CD14-positive monocyte (primary cell): Measurements from ENCODE around the gene VASN. TPM values are rescaled to one million over a fixed set of nuclear protein-coding genes. Genes with fewer than 3 reads are reported as not detected.
A peak's percentile ranks its signal among the peaks of the same experiment; 100 is the strongest.

Experiments used
- DNase-seq, 3 donors: peaks; one replicate each; pipeline ENCODE4 v3.0.0-alpha.2; 2011 to 2022
- H2AFZ ChIP-seq: 2 replicates; pipeline ENCODE4 v1.6.0; 2012; ENCODE audit warnings: mild to moderate bottlenecking, low read depth, low read length, inconsistent platforms; ENCODE audit not compliant: insufficient read depth, poor library complexity, severe bottlenecking
- H3K27ac ChIP-seq, 2 donors: 1 replicate in 1 of 2; 2 replicates in 1 of 2; pipeline ENCODE4 v1.5.1; 2012 to 2013; ENCODE audit warnings: low read length in 2 of 2, control low read depth in 1 of 2, inconsistent platforms in 1 of 2, low read depth in 1 of 2, mild to moderate bottlenecking in 1 of 2
- H3K27me3 ChIP-seq, 2 donors: one replicate each; pipeline versions ENCODE4 v1.6.0 to v1.6.1; 2011 to 2013; ENCODE audit warnings: low read length in 2 of 2; ENCODE audit not compliant: control insufficient read depth in 2 of 2, insufficient read depth in 2 of 2
- H3K36me3 ChIP-seq, 2 donors: replicated peaks in 1 of 2; 1 replicate in 1 of 2; 2 replicates in 1 of 2; pipeline versions ENCODE4 v1.5.1 to v1.6.1; 2012 to 2013; ENCODE audit warnings: low read length in 2 of 2, control low read depth in 1 of 2, inconsistent platforms in 1 of 2, mild to moderate bottlenecking in 1 of 2; ENCODE audit not compliant: insufficient read depth in 2 of 2, control insufficient read depth in 1 of 2
- H3K4me1 ChIP-seq, 2 donors: 1 replicate in 1 of 2; 2 replicates in 1 of 2; pipeline versions ENCODE4 v1.5.1 to v1.6.1; 2012 to 2013; ENCODE audit warnings: low read length in 2 of 2, control low read depth in 1 of 2, inconsistent platforms in 1 of 2, mild to moderate bottlenecking in 1 of 2, moderate library complexity in 1 of 2; ENCODE audit not compliant: insufficient read depth in 2 of 2, control insufficient read depth in 1 of 2
- H3K4me2 ChIP-seq: replicated peaks from 2 replicates; pipeline ENCODE3; 2012; ENCODE audit warnings: low read length, moderate library complexity, mild to moderate bottlenecking; ENCODE audit not compliant: poor library complexity, severe bottlenecking; ENCODE audit errors: extremely low read depth
- H3K4me3 ChIP-seq, 3 experiments: fragments of 200-600 bp in 1 of 3; sonication (generic) in 1 of 3; replicated peaks in 1 of 3; 1 replicate in 2 of 3; 2 replicates in 1 of 3; pipeline ENCODE4 v1.5.1; 2011 to 2013; ENCODE audit warnings: low read length in 3 of 3, mild to moderate bottlenecking in 3 of 3, control low read depth in 2 of 3, low read depth in 2 of 3, inconsistent platforms in 1 of 3, moderate library complexity in 1 of 3
- H3K79me2 ChIP-seq: 2 replicates; pipeline ENCODE4 v1.6.0; 2012; ENCODE audit warnings: mild to moderate bottlenecking, control low read depth, inconsistent platforms, low read length, moderate library complexity; ENCODE audit not compliant: insufficient read depth
- H3K9ac ChIP-seq: 2 replicates; pipeline ENCODE4 v1.6.0; 2017; ENCODE audit warnings: low read length, mild to moderate bottlenecking; ENCODE audit not compliant: insufficient read depth, poor library complexity, severe bottlenecking
- H3K9me3 ChIP-seq, 2 donors: replicated peaks in 1 of 2; 1 replicate in 1 of 2; 2 replicates in 1 of 2; pipeline versions ENCODE4 v1.5.1 to v1.6.1; 2012 to 2013; ENCODE audit warnings: low read length in 2 of 2, control low read depth in 1 of 2; ENCODE audit not compliant: control insufficient read depth in 1 of 2, insufficient read depth in 1 of 2
- H4K20me1 ChIP-seq: 2 replicates; pipeline ENCODE4 v1.6.0; 2012; ENCODE audit warnings: mild to moderate bottlenecking, low read length, control low read depth, moderate library complexity; ENCODE audit not compliant: insufficient read depth
- H3K27ac Mint-ChIP-seq, 7 donors: one replicate each; pipeline ENCODE4 v1.8.0; 2020; ENCODE audit warnings: mild to moderate bottlenecking in 7 of 7, mixed read lengths in 7 of 7, moderate library complexity in 6 of 7, inconsistent platforms in 2 of 7
- H3K27me3 Mint-ChIP-seq, 3 donors: one replicate each; pipeline ENCODE4 v1.8.0; 2021 to 2022; ENCODE audit warnings: low read depth in 3 of 3, mild to moderate bottlenecking in 3 of 3, mixed read lengths in 3 of 3, moderate library complexity in 3 of 3, inconsistent platforms in 1 of 3
- H3K36me3 Mint-ChIP-seq, 2 donors: one replicate each; pipeline ENCODE4 v1.8.0; 2020; ENCODE audit warnings: mixed read lengths in 2 of 2, inconsistent platforms in 1 of 2, mild to moderate bottlenecking in 1 of 2
- H3K4me1 Mint-ChIP-seq: one replicate; pipeline ENCODE4 v1.8.0; 2020; ENCODE audit warnings: mild to moderate bottlenecking, mixed read lengths
- H3K4me3 Mint-ChIP-seq, 2 donors: one replicate each; pipeline ENCODE4 v1.8.0; 2020; ENCODE audit warnings: mild to moderate bottlenecking in 2 of 2, mixed read lengths in 2 of 2, moderate library complexity in 1 of 2
- H3K9me3 Mint-ChIP-seq, 7 donors: one replicate each; pipeline ENCODE4 v1.8.0; 2020 to 2022; ENCODE audit warnings: mixed read lengths in 7 of 7, mild to moderate bottlenecking in 6 of 7, moderate library complexity in 6 of 7, inconsistent platforms in 2 of 7
- WGBS: methylation state at CpG from one replicate; pipeline ENCODE4 v1.1.5; 2013; ENCODE audit warnings: missing lambda C conversion rate; ENCODE audit not compliant: insufficient coverage; 5-methylcytosine and 5-hydroxymethylcytosine counted together
- intact Hi-C, 2 donors: fragments of 100-400 bp; cut with micrococcal nuclease; formaldehyde crosslinking; loops; one replicate each; pipeline versions ENCODE4 v1.15.0 to v1.15.1; 2023
- polyA plus RNA-seq, 3 donors: library from polyadenylated mRNA; depleted of rRNA in 1 of 3; unstranded in 2 of 3; stranded (reverse) in 1 of 3; fragments of 300-500 nt in 2 of 3; fragments of >200 nt in 1 of 3; fragmentation: Illumina TruSeq in 2 of 3; gene quantifications; 1 replicate in 2 of 3; 2 replicates in 1 of 3; pipeline ENCODE4 v1.2.3, GENCODE V29; 2012 to 2021
- TF ChIP-seq, protein P1 (sequence below): fragments of 200-600 bp; IDR thresholded peaks from one replicate; pipeline ENCODE4 v1.8.0; 2022; ENCODE audit warnings: antibody characterized with exemption, mild to moderate bottlenecking

Gene VASN
- polyA plus RNA-seq, 3 donors: 0.03 TPM; not detected in 2

DNA sequence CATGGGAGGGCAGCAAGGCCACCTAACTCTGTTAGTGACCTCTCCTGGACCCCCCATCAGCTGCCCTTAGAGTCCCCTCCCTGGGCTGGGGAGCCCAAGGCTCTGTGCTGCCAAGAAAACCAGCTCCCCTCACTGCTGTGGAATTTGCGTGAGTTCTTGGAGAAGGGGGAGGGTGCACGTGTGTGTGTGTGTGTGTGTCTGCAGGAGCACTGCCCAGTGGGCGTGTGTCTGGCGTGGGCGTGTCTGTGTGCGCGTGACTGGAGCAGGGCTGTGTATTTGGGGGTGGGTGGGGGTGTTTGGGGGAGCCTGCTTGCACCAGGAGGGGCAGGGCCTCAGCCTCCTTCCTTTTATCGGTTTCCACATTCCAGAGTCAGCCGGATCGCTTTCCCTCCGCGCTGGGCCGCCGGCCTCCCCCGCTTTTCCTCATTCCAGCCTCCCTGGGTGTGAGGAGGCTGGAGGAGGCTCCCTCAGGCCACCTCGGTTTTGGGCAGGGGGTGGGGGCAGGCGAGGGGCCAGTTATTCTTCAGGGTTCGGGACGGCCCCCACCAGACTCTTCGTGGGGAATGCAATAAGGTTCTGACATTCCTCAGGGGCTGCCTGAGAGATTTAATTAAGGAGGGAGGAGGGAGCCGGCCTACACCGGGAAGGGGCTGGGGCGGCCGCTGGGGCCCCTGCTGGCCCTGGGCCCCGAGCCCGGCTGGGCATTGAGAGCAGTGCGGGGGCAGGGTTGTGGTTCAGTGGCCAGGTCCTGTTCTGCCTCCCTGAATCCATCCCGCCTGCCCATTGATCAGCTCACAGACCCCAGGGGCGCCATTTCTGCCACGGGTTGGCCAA is 2.5 kb downstream of the VASN start:
- no peak overlapping the region for H3K4me3 ChIP-seq

DNA sequence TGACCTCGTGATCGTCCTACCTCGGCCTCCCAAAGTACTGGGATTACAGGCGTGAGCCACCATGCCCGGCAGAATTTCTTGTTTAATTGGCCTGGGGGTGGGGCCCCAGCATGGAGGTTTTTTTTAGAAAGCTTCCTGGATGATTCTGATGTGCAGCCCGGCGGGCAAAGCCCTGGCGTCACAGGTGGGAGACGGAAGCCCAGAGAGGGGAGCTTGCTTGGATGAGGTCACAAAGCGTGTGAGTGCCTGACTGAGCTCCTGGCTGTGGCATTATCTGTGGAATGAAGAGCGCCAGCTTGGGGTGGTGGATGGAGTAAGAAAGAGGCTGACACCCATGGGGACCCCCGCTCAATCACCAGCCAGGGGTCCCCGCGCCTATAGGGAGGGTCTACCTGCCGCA is 4.1 kb downstream of the VASN start:
- H3K4me1 Mint-ChIP-seq: peaks cover 30% of the 10 kb centered on the region
- H3K27me3 Mint-ChIP-seq: peaks cover 2 to 4% (median 3%) of the 10 kb centered on the region in 3 donors
- Histone ChIP-seq H4K20me1 (peaks cover 97% of the 10 kb centered on the region), H3K9ac (no peak overlapping the region), H3K4me3 (no peak overlapping the region), H2AFZ (no peak overlapping the region), H3K36me3 (peaks cover 30 to 33% of the 10 kb centered on the region in 2 donors), H3K27me3 (no peaks in the 10 kb centered on the region), H3K79me2 (peaks cover 15% of the 10 kb centered on the region), H3K4me2 (no peak overlapping the region), H3K27ac (no peak overlapping the region), H3K9me3 (no peaks in the 10 kb centered on the region), H3K4me1 (peaks cover 14 to 27% of the 10 kb centered on the region in 2 donors)
- WGBS: 96% methylated on average over 15 of the region's 15 CpGs
- no peak for DNase-seq
- intact Hi-C loops: no loop called here
- H3K36me3 Mint-ChIP-seq: peaks cover 12 to 42% of the 10 kb centered on the region in 2 donors
- H3K27ac Mint-ChIP-seq: no peak overlapping the region
- H3K9me3 Mint-ChIP-seq: no peaks in the 10 kb centered on the region
- TF ChIP-seq, protein P1, sequence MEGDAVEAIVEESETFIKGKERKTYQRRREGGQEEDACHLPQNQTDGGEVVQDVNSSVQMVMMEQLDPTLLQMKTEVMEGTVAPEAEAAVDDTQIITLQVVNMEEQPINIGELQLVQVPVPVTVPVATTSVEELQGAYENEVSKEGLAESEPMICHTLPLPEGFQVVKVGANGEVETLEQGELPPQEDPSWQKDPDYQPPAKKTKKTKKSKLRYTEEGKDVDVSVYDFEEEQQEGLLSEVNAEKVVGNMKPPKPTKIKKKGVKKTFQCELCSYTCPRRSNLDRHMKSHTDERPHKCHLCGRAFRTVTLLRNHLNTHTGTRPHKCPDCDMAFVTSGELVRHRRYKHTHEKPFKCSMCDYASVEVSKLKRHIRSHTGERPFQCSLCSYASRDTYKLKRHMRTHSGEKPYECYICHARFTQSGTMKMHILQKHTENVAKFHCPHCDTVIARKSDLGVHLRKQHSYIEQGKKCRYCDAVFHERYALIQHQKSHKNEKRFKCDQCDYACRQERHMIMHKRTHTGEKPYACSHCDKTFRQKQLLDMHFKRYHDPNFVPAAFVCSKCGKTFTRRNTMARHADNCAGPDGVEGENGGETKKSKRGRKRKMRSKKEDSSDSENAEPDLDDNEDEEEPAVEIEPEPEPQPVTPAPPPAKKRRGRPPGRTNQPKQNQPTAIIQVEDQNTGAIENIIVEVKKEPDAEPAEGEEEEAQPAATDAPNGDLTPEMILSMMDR: no peak
- H3K4me3 Mint-ChIP-seq: no peak overlapping the region

More for the DNA sequence above, 2.5 kb downstream of the VASN start:
- H3K4me1 Mint-ChIP-seq: peaks cover 30% of the 10 kb centered on the region
- H4K20me1 ChIP-seq: peaks cover 99% of the 10 kb centered on the region
- no peak for DNase-seq
- H3K4me1 ChIP-seq: peaks cover 14 to 27% of the 10 kb centered on the region in 2 donors
- peaks cover 22% of the 10 kb centered on the region for H3K79me2 ChIP-seq
- WGBS: 88% methylated on average over 9 of the region's 30 CpGs
- peak overlapping the region in 1 of 7 donors; percentile 25 for H3K27ac Mint-ChIP-seq
- no peak overlapping the region for H3K27ac ChIP-seq
- H3K4me3 Mint-ChIP-seq: no peak overlapping the region
- peaks cover 2 to 4% (median 3%) of the 10 kb centered on the region in 3 donors for H3K27me3 Mint-ChIP-seq
- H3K36me3 ChIP-seq: peaks cover 25 to 34% of the 10 kb centered on the region in 2 donors
- H3K9ac ChIP-seq: no peak overlapping the region
- no peaks in the 10 kb centered on the region for H3K9me3 Mint-ChIP-seq
- H3K27me3 ChIP-seq: no peaks in the 10 kb centered on the region
- no peaks in the 10 kb centered on the region for H3K9me3 ChIP-seq
- no peak overlapping the region for H3K4me2 ChIP-seq
- H3K36me3 Mint-ChIP-seq: peaks cover 9 to 38% of the 10 kb centered on the region in 2 donors
- TF ChIP-seq, protein P1: no peak
- intact Hi-C loops: no loop called here
- no peak overlapping the region for H2AFZ ChIP-seq
